Heart right ventricle (tissue), 16 donors: Measurements from ENCODE around the gene ANKDD1A. TPM values are rescaled to one million over a fixed set of nuclear protein-coding genes. Genes with fewer than 3 reads are reported as not detected.

Source experiments
- ATAC-seq, 8 donors: fragments of 200-7000 bp; cut with Tn5 transposase; one replicate each; pipeline ENCODE4 v1.9.1; 2020; ENCODE audit warnings: mild to moderate bottlenecking in 8 of 8, moderate library complexity in 8 of 8, moderate number of reproducible peaks in 1 of 8
- DNase-seq, 2 donors: peaks; one replicate each; pipeline ENCODE4 v3.0.0-alpha.2; 2020
- H3K27ac ChIP-seq, 10 donors: fragments of 200-600 bp; sonication (generic) in 2 of 10; one replicate each; pipeline versions ENCODE4 v1.5.0 to v1.8.0; 2020 to 2022; ENCODE audit warnings: mild to moderate bottlenecking in 3 of 10
- H3K27me3 ChIP-seq, 7 donors: fragments of 200-600 bp; one replicate each; pipeline ENCODE4 v1.8.0; 2021 to 2022; ENCODE audit warnings: mild to moderate bottlenecking in 2 of 7
- H3K36me3 ChIP-seq, 9 donors: fragments of 200-600 bp; sonication (generic) in 1 of 9; one replicate each; pipeline versions ENCODE4 v1.5.0 to v1.8.0; 2020 to 2022; ENCODE audit warnings: mild to moderate bottlenecking in 2 of 9
- H3K4me1 ChIP-seq, 9 donors: fragments of 200-600 bp; sonication (generic) in 1 of 9; one replicate each; pipeline versions ENCODE4 v1.5.0 to v1.8.0; 2020 to 2022; ENCODE audit warnings: mild to moderate bottlenecking in 4 of 9
- H3K4me3 ChIP-seq, 10 donors: fragments of 200-600 bp; sonication (generic) in 2 of 10; one replicate each; pipeline versions ENCODE4 v1.5.0 to v1.8.0; 2020 to 2022; ENCODE audit warnings: mild to moderate bottlenecking in 7 of 10, moderate library complexity in 2 of 10
- H3K9me3 ChIP-seq, 11 donors: fragments of 200-600 bp in 10 of 11; sonication (generic) in 2 of 11; one replicate each; pipeline versions ENCODE4 v1.5.0 to v1.8.0; 2013 to 2022; ENCODE audit warnings: mild to moderate bottlenecking in 2 of 11, control low read depth in 1 of 11, moderate library complexity in 1 of 11
- CTCF ChIP-seq, 9 donors: fragments of 200-600 bp; sonication (generic) in 2 of 9; IDR thresholded peaks; one replicate each; pipeline versions ENCODE4 v1.5.0 to v1.8.0; 2021 to 2022; ENCODE audit warnings: antibody characterized with exemption in 9 of 9, mild to moderate bottlenecking in 5 of 9, moderate library complexity in 1 of 9
- WGBS, 2 donors: extraction: QIAGEN DNeasy Blood & Tissue Kit; methylation state at CpG; one replicate each; pipeline ENCODE4 v1.1.7; 2013; ENCODE audit warnings: inconsistent platforms in 1 of 2; 5-methylcytosine and 5-hydroxymethylcytosine counted together
- intact Hi-C, 10 donors: fragments of 100-400 bp; cut with DNase I; formaldehyde crosslinking; loops; one replicate each; pipeline versions ENCODE4 v1.11.1 to v1.14.2; 2022
- polyA plus RNA-seq, 2 donors: library from polyadenylated mRNA; stranded (reverse); fragments of 200-250 nt; gene quantifications; one replicate each; pipeline ENCODE4 v1.2.3, GENCODE V29; 2013
- total RNA-seq, 10 donors: library from RNA; stranded (reverse); fragmentation: NEBNext Ultra II Directional in 3 of 10; extraction: Animal tissue kit (Norgen Biotek cat#: 25700) in 3 of 10; gene quantifications; one replicate each; pipeline versions ENCODE4 v1.2.1 to v1.2.4, GENCODE V29; 2021 to 2023
- donor health status: Arrhythmogenic right ventricular cardiomyopathy.
- donor health status: ischemic (EF 13 %, LVEDD 7.1; RV severe dilation, severe dysfunction).
- donor health status: healthy with polysubstance abuse.
- donor health status: DM: no; HTN: yes; CAD: no.
- donor health status: DM: no; HTN: no; CAD: no.
- donor health status: ischemic (EF 25% LVEDD 6.9; RV normal size, moderate dysfunction).
- donor health status: ischemic (EF 25% LVEDD 5.7; RV mildly dilated, moderate dysfunction).
- donor health status: healthy.
- donor health status: DM: yes; HTN: yes; CAD: no.
- donor health status: Ischemic cardiomyopathy.
- donor health status: ischemic (EF 35%, LVEDD 5.7; RV mildly dilated, moderate dysfunction).
- donor health status: nonischemic (EF 11% LVEDD 7.7; RV severe dilation, severe dysfunction).
- donor health status: DM: yes; HTN: yes; CAD: no.
- donor health status: PGD.
- donor health status: ischemic (EF 29% LVEDD 5.4; RV normal size, mild dysfunction).
- donor health status: nonischemic (EF 23%, LVEDD 6.1; RV moderate dilation, normal function).

The ANKDD1A gene
- total and polyA plus RNA-seq, 12 donors, result 0.70 to 1.9 (median 1.3) TPM

- peak in 7 of 8 donors; percentile 1 to 31 (median 10) for ATAC-seq
- peak overlapping the region in 9 of 10 donors; percentile 81 to 98 (median 91) for H3K27ac ChIP-seq
- TF ChIP-seq CTCF (IDR thresholded peaks at IDR 0.05), result peak in 4 of 9 donors; percentile 8 to 21 (median 14)
- peaks cover 0 to 5% (median 0%) of the 10 kb centered on the region in 11 donors for H3K9me3 ChIP-seq
- WGBS, 2 donors, result 38 to 49% methylated on average over 6 of the region's 6 CpGs
- H3K4me1 ChIP-seq, result peaks cover 22 to 86% (median 55%) of the 10 kb centered on the region in 9 donors
- H3K4me3 ChIP-seq, result peak overlapping the region in 8 of 10 donors; percentile 10 to 42 (median 24)
- DNase-seq, result peak in 1 of 2 donors; percentile 52
- intact Hi-C loops, result loop anchor here in 6 of 10 donors (2.0 to 5.0 kb wide), 3 partner anchors 53 to 58 kb away; partner anchors contain the start of gene PLEKHO2 (in 5 of the 6)
- H3K27me3 ChIP-seq, result no peaks in the 10 kb centered on the region
- H3K36me3 ChIP-seq, result no peaks in the 10 kb centered on the region
Observed at GRCh38 chr15:64895285-64896065, 16.2 kb upstream of the ANKDD1A start.

- Histone ChIP-seq H3K4me1 (peaks cover 22 to 80% (median 55%) of the 10 kb centered on the region in 9 donors), H3K36me3 (no peaks in the 10 kb centered on the region), H3K27me3 (no peaks in the 10 kb centered on the region), H3K9me3 (peaks cover 0 to 15% (median 8%) of the 10 kb centered on the region in 11 donors), H3K27ac (peak overlapping the region; percentile 6 to 98 (median 89)), H3K4me3 (peak overlapping the region in 1 of 10 donors; percentile 36)
- intact Hi-C loops, result loop anchor here in 4 of 10 donors (2.0 to 5.0 kb wide), 3 partner anchors 54 to 59 kb away; partner anchors contain the start of gene PLEKHO2 (in 3 of the 4)
- DNase-seq, result no peak
- TF ChIP-seq CTCF (IDR thresholded peaks at IDR 0.05), result no peak
- ATAC-seq, result no peak
- 90% methylated on average over 6 of the region's 6 CpGs for WGBS, 2 donors
Observed at GRCh38 chr15:64896371-64897069, 15.2 kb upstream of the ANKDD1A start.

GRCh38 chr15:64897345-64897985 is 14.2 kb upstream of the ANKDD1A start:
- DNase-seq (peak; percentile 71 to 76), ATAC-seq (peak; percentile 30 to 77 (median 58))
- H3K9me3 ChIP-seq, result peaks cover 0 to 21% (median 10%) of the 10 kb centered on the region in 11 donors
- no peak for TF ChIP-seq CTCF (IDR thresholded peaks at IDR 0.05)
- H3K4me3 ChIP-seq, result no peak overlapping the region
- peak overlapping the region; percentile 30 to 98 (median 89) for H3K27ac ChIP-seq
- no peaks in the 10 kb centered on the region for H3K36me3 ChIP-seq
- H3K4me1 ChIP-seq, result peaks cover 22 to 81% (median 55%) of the 10 kb centered on the region in 9 donors
- 9 to 11% methylated on average over 6 of the region's 6 CpGs for WGBS, 2 donors
- H3K27me3 ChIP-seq, result no peaks in the 10 kb centered on the region
- intact Hi-C loops, result loop anchor here in 4 of 10 donors (2.0 to 5.0 kb wide), 3 partner anchors 55 to 60 kb away; partner anchors contain the start of gene PLEKHO2 (in 3 of the 4)
